Activated CD8-positive, alpha-beta T cell treated with anti-CD3 and anti-CD28 coated beads, Interleukin-2, amount 10 ng/mL, durations not matched to agents 7 days and 5 days (primary cell): Measurements from ENCODE around the gene INHBC. TPM values are rescaled to one million over a fixed set of nuclear protein-coding genes. Genes with fewer than 3 reads are reported as not detected.
"Not testable (repeated sequence)": the region's sequence is repeated elsewhere in the genome, so short reads cannot be mapped to it uniquely, and the experiment has no call there.

Experiments
- ATAC-seq: fragments of 150-1000 bp; cut with Tn5 transposase; one replicate; pipeline ENCODE4 v1.10.0; 2021; ENCODE audit warnings: moderate library complexity
- CTCF ChIA-PET: fragments of 350-600 bp; sonication (Branson Sonifier 250); formaldehyde crosslinking; loops from one replicate; lab custom pipeline; 2021; ENCODE audit warnings: antibody characterized with exemption; lab: Charles Lee
- POLR2A ChIA-PET: fragments of 350-600 bp; sonication (Branson Sonifier 250); formaldehyde crosslinking; loops from one replicate; lab custom pipeline; 2021; ENCODE audit warnings: antibody characterized with exemption; lab: Charles Lee
- DNase-seq: peaks from one replicate; pipeline ENCODE4 v3.0.0-alpha.2; 2020
- H3K27ac Mint-ChIP-seq: one replicate; pipeline ENCODE4 v1.8.0; 2021; ENCODE audit warnings: mild to moderate bottlenecking, mixed read lengths
- H3K27me3 Mint-ChIP-seq: one replicate; pipeline ENCODE4 v1.8.0; 2021; ENCODE audit warnings: low read depth, mixed read lengths
- H3K36me3 Mint-ChIP-seq: one replicate; pipeline ENCODE4 v1.8.0; 2021; ENCODE audit warnings: low read depth, mixed read lengths
- H3K4me1 Mint-ChIP-seq: one replicate; pipeline ENCODE4 v1.8.0; 2021; ENCODE audit warnings: low read depth, mixed read lengths
- H3K4me3 Mint-ChIP-seq: one replicate; pipeline ENCODE4 v1.8.0; 2021; ENCODE audit warnings: mild to moderate bottlenecking, mixed read lengths
- H3K9me3 Mint-ChIP-seq: one replicate; pipeline ENCODE4 v1.8.0; 2022; ENCODE audit warnings: mixed read lengths; ENCODE audit not compliant: insufficient read depth
- total RNA-seq, 2 experiments: library from RNA; stranded (reverse); gene quantifications; one replicate each; pipeline ENCODE4 v1.2.3, GENCODE V29; 2021

Gene INHBC
- total RNA-seq, 2 experiments from 2014 or later, result not detected

DNA sequence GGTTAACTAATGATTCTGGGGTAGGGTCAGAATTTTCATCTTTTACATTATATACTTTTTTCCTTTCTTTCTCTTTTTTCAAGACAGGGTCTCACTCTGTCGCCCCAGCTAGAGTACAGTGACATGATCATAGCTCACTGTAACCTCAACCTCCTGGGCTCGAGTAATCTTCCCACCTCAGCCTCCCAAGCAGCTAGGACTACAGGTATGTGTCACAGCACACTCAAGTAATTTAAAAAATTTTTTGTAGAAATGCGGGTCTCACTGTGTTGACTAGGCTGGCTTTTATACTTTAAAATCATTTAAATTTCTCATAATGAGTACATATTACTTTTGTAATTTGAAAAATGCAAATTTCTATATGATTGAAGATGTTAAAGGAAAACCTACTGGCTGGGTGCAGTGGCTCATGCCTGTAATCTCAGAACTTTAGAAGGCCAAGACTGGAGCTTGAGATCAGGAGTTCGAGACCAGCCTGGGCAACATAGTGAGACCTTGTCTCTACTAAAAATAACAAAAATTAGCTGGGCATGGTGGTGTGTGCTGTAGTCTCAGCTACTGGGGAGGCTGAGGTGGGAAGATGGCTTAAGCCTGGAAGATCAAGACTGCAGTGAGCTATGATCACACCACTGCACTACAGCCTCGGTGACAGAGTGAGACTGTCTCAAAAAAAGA lies 29.5 kb upstream of the INHBC start:
- no peaks in the 10 kb centered on the region for H3K9me3 Mint-ChIP-seq
- H3K36me3 Mint-ChIP-seq, result peaks cover 4% of the 10 kb centered on the region
- H3K4me1 Mint-ChIP-seq, result peaks cover 1% of the 10 kb centered on the region
- DNase-seq (no peak), ATAC-seq (no peak)
- no peak overlapping the region for H3K4me3 Mint-ChIP-seq
- ChIA-PET CTCF (interaction anchor here (1.1 kb wide), 1 partner anchor 10 kb away, joined by 3 read pairs; no protein-coding TSS in a partner anchor), POLR2A (no interaction called here)
- H3K27ac Mint-ChIP-seq, result no peak overlapping the region
- no peaks in the 10 kb centered on the region for H3K27me3 Mint-ChIP-seq

DNA sequence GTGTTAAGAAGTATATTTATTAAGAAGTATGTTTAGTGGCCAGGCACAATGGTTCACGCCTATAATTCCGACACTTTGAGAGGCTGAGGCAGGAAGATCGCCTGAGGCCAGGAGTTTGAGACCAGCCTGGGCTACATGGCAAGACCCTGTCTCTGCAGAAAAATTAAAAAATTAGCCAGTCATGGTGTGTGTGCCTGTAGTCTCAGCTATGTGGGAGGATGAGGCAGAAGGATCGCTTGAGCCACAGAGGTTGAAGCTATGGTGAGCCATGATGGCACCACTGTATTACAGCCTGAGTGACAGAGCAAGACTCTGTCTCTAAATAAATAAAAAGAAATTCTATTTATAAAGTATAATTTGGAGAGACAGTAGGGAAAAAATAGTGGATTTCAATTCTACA lies 24.1 kb upstream of the INHBC start:
- no peak overlapping the region for H3K27ac Mint-ChIP-seq
- H3K27me3 Mint-ChIP-seq, result no peaks in the 10 kb centered on the region
- POLR2A ChIA-PET, result interaction anchor here (1.0 kb wide), 1 partner anchor 20 kb away, joined by 3 read pairs; no protein-coding TSS in a partner anchor
- peaks cover 4% of the 10 kb centered on the region for H3K36me3 Mint-ChIP-seq
- H3K4me3 Mint-ChIP-seq, result no peak overlapping the region
- CTCF ChIA-PET, result interaction anchor here (0.9 to 1.7 kb wide), 7 partner anchors 9 to 103 kb away, joined by 3 to 7 read pairs (median 4); partner anchors contain the start of gene GLI1
- DNase-seq (no peak), ATAC-seq (no peak)
- H3K9me3 Mint-ChIP-seq, result no peaks in the 10 kb centered on the region
- H3K4me1 Mint-ChIP-seq, result no peaks in the 10 kb centered on the region

DNA sequence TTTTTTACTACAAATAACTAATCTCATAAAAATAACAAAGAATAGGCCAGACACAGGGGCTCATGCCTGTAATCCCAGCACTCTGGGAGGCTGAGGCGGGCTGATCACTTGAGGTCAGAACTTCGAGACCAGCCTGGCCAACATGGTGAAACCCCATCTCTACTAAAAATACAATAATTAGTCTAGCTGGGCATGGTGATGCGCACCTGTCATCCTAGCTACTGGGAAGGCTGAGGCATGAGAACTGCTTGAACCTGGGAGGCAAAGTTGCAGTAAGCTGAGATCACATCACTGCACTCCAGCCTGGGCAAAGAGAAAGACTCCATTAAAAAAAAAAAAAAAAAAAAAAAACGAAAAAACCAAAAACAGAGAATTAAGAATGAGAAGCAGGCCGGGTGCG lies 20.4 kb upstream of the INHBC start:
- POLR2A ChIA-PET, H3K4me3 Mint-ChIP-seq, H3K27me3 Mint-ChIP-seq, H3K36me3 Mint-ChIP-seq, DNase-seq, ATAC-seq, H3K9me3 Mint-ChIP-seq, H3K4me1 Mint-ChIP-seq, H3K27ac Mint-ChIP-seq: not testable (repeated sequence)
- CTCF ChIA-PET, result interaction anchor here (0.9 to 1.3 kb wide), 2 partner anchors 8 to 44 kb away, joined by 3 to 4 read pairs; no protein-coding TSS in a partner anchor

DNA sequence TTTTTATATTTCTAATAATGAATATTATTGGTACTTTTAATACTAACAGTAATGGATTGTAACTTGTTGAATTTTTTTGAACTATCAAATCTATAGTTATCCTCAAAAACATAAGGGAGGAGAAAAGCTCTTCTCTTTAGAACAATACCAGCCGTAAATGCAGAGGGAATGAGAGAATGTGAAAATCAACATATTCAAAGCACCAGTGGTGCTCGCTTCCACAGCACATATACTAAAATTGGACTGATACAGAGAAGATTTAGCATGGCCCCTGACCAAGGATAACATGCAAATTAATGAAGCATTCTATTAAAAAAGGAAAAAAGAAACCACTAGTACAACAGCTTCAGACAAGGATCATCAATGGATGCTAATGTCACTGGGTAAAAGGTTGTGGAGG lies 19.5 kb upstream of the INHBC start:
- Mint-ChIP-seq H3K27me3 (no peaks in the 10 kb centered on the region), H3K4me1 (no peaks in the 10 kb centered on the region)
- POLR2A ChIA-PET, result no interaction called here

DNA sequence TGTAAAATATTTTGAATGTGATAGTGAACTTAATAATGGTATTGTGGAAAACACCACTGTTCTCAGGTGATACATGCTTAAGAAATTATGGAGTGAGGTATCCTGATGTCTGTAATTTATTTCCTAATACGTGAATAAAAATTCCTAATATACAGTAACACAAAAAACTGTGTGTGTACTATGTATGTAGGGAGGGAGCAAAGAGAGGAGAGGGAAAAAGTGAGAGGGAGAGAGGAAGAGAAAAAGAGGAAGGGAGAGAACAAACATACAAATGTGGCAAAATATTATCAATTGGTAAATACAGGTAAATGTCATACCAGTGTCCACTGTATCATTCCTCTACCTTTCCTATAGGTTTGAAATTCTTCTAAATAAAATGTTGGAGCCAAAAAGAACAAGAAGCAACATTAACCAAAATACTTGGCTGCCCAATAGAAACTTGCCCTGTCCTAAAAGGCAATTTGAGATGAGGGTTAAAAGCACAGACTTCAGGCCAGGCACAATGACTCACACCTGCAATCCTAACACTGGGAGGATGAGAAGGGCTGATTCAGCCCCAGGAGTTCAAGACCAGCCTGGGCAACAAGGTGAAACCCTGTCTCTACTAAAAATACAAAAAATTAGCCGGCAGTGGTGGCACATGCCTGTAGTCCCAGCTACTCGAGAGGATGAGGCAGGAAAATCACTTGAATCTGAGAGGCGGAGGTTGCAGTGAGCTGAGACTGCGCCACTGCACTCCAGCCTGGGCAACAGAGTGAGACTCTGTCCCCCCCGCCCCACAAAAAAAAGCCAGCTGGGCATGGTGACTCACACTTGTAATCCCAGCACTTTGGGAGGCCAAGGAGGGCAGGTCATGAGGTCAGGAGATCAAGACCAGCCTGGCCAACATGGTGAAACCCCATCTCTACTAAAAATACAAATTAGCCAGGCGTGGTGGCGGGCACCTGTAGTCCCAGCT lies 18.3 kb upstream of the INHBC start:
- ATAC-seq (no peak), DNase-seq (no peak)
- Mint-ChIP-seq H3K27ac (no peak overlapping the region), H3K27me3 (no peaks in the 10 kb centered on the region), H3K9me3 (no peaks in the 10 kb centered on the region), H3K4me1 (no peaks in the 10 kb centered on the region), H3K36me3 (peaks cover 7% of the 10 kb centered on the region), H3K4me3 (no peak overlapping the region)
- ChIA-PET CTCF (interaction anchor here (3.8 kb wide), 1 partner anchor 37 kb away, joined by 16 read pairs; the partner anchor contains the start of gene INHBE), POLR2A (no interaction called here)

More for the DNA sequence above, 19.5 kb upstream of the INHBC start:
- CTCF ChIA-PET, result interaction anchor here (0.7 to 1.3 kb wide), 2 partner anchors 9 to 303 kb away, joined by 3 to 4 read pairs; no protein-coding TSS in a partner anchor
- ATAC-seq (no peak), DNase-seq (no peak)
- H3K27ac Mint-ChIP-seq, result no peak overlapping the region
- peaks cover 3% of the 10 kb centered on the region for H3K36me3 Mint-ChIP-seq
- no peaks in the 10 kb centered on the region for H3K9me3 Mint-ChIP-seq
- no peak overlapping the region for H3K4me3 Mint-ChIP-seq

DNA sequence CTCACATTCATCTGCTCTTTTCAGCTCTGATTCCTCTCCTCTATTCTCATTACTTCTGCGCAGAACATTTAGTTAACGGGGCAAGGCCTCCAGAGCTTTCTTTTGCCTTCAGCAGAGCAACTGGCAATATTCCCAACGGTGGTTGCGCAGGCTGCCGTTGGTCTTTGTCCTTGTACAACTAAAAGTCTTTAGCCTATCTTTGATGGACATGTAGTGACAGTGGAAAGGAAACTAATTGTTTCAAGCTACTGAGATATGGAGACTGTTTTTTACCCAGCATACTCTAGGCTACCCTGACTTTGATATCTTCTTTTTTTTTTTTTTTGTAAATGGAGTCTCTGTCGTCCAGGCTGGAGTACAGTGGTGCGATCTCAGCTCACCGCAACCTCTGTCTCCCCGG lies 16.3 kb upstream of the INHBC start:
- ChIA-PET POLR2A (interaction anchor here (0.7 kb wide), 1 partner anchor 12 kb away, joined by 4 read pairs; no protein-coding TSS in a partner anchor), CTCF (interaction anchor here (0.7 to 3.8 kb wide), 4 partner anchors 8 to 40 kb away, joined by 3 to 16 read pairs (median 4); partner anchors contain the start of gene INHBE)
- ATAC-seq, result no peak
- H3K27me3 Mint-ChIP-seq, result no peaks in the 10 kb centered on the region
- H3K36me3 Mint-ChIP-seq, result peaks cover 18% of the 10 kb centered on the region
- no peak overlapping the region for H3K27ac Mint-ChIP-seq
- no peak overlapping the region for H3K4me3 Mint-ChIP-seq
- DNase-seq, result no peak
- no peaks in the 10 kb centered on the region for H3K4me1 Mint-ChIP-seq
- H3K9me3 Mint-ChIP-seq, result no peaks in the 10 kb centered on the region

DNA sequence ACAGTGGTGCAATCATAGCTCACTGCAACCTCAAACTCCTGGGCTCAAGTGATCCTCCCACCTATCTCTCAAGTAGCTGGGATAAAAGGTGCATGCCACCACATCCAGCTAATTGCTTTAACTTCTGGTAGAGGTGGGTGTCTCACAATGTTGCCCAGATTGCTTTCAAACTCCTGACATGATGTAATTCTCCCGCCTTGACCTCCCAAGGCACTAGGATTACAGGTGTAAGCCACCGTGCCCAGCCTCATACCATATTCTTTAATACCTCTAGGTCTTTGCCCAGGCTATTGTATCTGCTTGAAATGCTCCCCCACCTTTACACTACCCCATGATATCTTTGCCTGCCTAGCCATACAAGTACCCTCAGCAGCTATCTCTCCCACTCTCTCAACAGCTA lies 15.1 kb upstream of the INHBC start:
- no peak for DNase-seq
- ATAC-seq, result no peak
- Mint-ChIP-seq H3K4me1 (no peaks in the 10 kb centered on the region), H3K4me3 (no peak overlapping the region), H3K9me3 (no peaks in the 10 kb centered on the region), H3K27me3 (no peaks in the 10 kb centered on the region), H3K27ac (no peak overlapping the region), H3K36me3 (peaks cover 20% of the 10 kb centered on the region)
- CTCF ChIA-PET, result interaction anchor here (1.6 to 3.8 kb wide), 2 partner anchors 10 to 34 kb away, joined by 4 to 16 read pairs; partner anchors contain the start of gene INHBE
- POLR2A ChIA-PET, result interaction anchor here (0.7 kb wide), 1 partner anchor 160 kb away, joined by 3 read pairs; no protein-coding TSS in a partner anchor

DNA sequence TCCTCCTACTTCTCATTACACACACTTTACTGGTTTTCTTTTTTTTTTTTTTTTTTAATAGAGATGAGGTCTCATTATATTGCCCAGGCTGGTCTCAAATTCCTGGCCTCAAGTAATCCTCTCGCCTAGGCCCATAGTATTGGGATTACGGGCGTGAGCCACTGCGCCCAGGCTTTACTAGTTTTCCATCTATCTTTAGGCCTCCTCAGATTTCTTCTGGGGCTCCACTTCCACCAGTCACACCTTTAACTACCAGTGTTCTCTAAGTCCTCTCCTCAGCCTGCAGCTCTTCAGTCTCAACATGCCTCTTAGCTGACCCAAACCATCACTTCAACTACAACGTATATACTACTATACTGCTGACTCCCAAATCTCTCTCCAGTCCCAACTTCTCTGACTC lies 14.1 kb upstream of the INHBC start:
- Mint-ChIP-seq H3K27me3 (no peaks in the 10 kb centered on the region), H3K4me3 (no peak overlapping the region), H3K4me1 (no peaks in the 10 kb centered on the region), H3K9me3 (no peaks in the 10 kb centered on the region), H3K27ac (no peak overlapping the region), H3K36me3 (peaks cover 22% of the 10 kb centered on the region)
- POLR2A ChIA-PET, result interaction anchor here (0.7 kb wide), 1 partner anchor 14 kb away, joined by 3 read pairs; the partner anchor contains the start of gene INHBC
- ATAC-seq, result no peak
- CTCF ChIA-PET, result no interaction called here
- no peak for DNase-seq

DNA sequence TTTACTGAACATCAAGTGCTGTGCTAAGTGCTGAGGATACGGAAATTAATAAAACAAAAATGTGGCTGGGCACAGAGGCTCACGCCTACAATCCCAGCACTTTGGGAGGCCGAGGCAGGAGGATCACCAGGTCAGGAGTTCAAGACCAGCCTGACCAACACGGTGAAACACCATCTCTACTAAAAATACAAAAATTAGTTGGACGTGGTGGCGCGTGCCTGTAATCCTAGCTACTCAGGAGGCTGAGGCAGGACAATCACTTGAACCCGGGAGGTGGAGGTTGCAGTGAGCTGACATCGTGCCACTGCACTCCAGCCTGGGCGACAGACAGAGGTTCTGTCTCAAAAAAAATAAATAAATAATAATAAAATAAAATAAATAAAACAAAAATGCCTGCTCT lies 7.6 kb upstream of the INHBC start:
- H3K4me1 Mint-ChIP-seq, result peaks cover 27% of the 10 kb centered on the region
- POLR2A ChIA-PET, result interaction anchor here (0.6 to 0.7 kb wide), 2 partner anchors 174 to 655 kb away, joined by 3 read pairs; no protein-coding TSS in a partner anchor

DNA sequence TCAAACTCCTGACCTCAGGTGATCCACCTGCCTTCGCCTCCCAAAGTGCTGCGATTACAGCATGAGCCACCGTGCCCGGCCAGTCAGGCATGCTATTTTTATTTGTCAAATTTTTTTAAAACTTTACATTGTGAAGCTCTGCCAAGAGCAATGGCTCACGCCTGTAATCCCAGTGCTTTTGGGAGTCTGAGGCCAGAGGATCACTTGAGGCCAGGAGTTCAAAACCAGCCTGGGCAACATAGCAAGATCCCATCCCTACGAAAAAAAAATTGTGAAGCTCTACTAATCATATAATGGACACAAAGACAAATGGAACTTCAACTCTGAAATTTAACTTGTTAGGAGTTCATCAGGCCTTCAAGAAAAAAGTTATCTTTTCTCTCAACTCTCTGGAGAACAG lies 5.6 kb upstream of the INHBC start:
- no peaks in the 10 kb centered on the region for H3K9me3 Mint-ChIP-seq
- peak overlapping the region; percentile 58 for H3K27ac Mint-ChIP-seq
- H3K36me3 Mint-ChIP-seq, result peaks cover 19% of the 10 kb centered on the region
- no peaks in the 10 kb centered on the region for H3K27me3 Mint-ChIP-seq
- CTCF ChIA-PET, result interaction anchor here (2.7 kb wide), 1 partner anchor 25 kb away, joined by 32 read pairs; the partner anchor contains the start of gene INHBE
- no peak for DNase-seq
- no peak for ATAC-seq
- H3K4me3 Mint-ChIP-seq, result peak overlapping the region; percentile 97
- POLR2A ChIA-PET, result interaction anchor here (0.6 to 1.8 kb wide), 3 partner anchors 30 to 221 kb away, joined by 3 to 12 read pairs (median 3); no protein-coding TSS in a partner anchor
- peaks cover 29% of the 10 kb centered on the region for H3K4me1 Mint-ChIP-seq

More for the DNA sequence above, 7.6 kb upstream of the INHBC start:
- H3K27ac Mint-ChIP-seq, DNase-seq, H3K27me3 Mint-ChIP-seq, H3K4me3 Mint-ChIP-seq, ATAC-seq, H3K9me3 Mint-ChIP-seq: not testable (repeated sequence)
- H3K36me3 Mint-ChIP-seq, result peaks cover 30% of the 10 kb centered on the region
- CTCF ChIA-PET, result interaction anchor here (1.1 to 1.9 kb wide), 4 partner anchors 26 to 150 kb away, joined by 3 to 5 read pairs (median 4); partner anchors contain the start of gene GLI1
